ENCODE results near the gene QRFP. TPM values are rescaled to one million over a fixed set of nuclear protein-coding genes. Genes with fewer than 3 reads are reported as not detected.

Gene QRFP
- polyA plus RNA-seq, 1 donor from 2014 or later, result not detected

DNA sequence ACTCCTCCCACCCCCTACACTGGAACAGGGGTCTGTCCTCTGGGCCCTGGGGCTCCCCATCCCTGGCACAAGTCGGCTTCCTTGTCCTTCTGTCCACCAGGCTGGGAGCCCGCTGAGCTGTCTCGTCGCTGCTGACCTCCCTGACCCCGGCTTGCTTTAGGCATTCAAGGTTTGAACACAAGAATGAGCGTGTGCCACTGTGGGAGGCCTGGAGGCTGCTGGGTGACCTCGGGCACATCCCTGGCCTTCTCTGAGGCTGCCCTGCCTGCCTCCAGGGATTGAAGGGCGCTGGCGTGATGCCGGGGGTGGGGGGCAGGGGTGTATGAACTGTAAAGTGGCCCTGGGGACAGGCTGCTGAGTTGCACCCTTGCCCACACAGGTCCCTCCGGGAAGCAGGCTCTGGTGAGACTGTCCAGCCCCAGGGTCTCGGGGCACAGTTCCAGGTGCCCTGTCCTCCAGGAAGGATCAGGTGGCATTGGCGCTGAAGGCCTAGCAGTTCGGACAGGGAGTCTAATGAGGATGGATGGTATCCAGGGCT, 24.2 kb upstream of the QRFP start:
- Histone ChIP-seq H4K20me1 (ENCODE audit: insufficient read depth) (no peaks in the 10 kb centered on the region), H3K4me3 (ENCODE audit: low read length) (no peak overlapping the region), H3F3A (ENCODE audit: insufficient read depth, low read length, poor library complexity, severe bottlenecking) (no peaks in the 10 kb centered on the region), H3K27me3 (ENCODE audit: insufficient read depth, low read depth, low read length) (no peaks in the 10 kb centered on the region), H3K9me3 (ENCODE audit: low read length) (no peaks in the 10 kb centered on the region), H3K9ac (ENCODE audit: low read length) (peak overlapping the region; percentile 27), H3K9me2 (ENCODE audit: insufficient read depth, low read length) (no peaks in the 10 kb centered on the region), H3K4me2 (ENCODE audit: low read length) (no peak overlapping the region), H2AFZ (ENCODE audit: low read depth, low read length) (no peak overlapping the region), H3K79me2 (replicated peaks; ENCODE audit: insufficient read depth, low read length) (no peaks in the 10 kb centered on the region), H3K27ac (ENCODE audit: low read length) (no peak overlapping the region), H3K36me3 (ENCODE audit: insufficient read depth, low read length) (no peaks in the 10 kb centered on the region)
- TF ChIP-seq TAF1 (IDR thresholded peaks at IDR 0.05; ENCODE audit: low read depth), result no peak
- TF ChIP-seq EZH2 (IDR thresholded peaks at IDR 0.05; ENCODE audit: borderline replicate concordance, insufficient read depth, low read length, poor library complexity, severe bottlenecking), result no peak
- TF ChIP-seq, protein P1, sequence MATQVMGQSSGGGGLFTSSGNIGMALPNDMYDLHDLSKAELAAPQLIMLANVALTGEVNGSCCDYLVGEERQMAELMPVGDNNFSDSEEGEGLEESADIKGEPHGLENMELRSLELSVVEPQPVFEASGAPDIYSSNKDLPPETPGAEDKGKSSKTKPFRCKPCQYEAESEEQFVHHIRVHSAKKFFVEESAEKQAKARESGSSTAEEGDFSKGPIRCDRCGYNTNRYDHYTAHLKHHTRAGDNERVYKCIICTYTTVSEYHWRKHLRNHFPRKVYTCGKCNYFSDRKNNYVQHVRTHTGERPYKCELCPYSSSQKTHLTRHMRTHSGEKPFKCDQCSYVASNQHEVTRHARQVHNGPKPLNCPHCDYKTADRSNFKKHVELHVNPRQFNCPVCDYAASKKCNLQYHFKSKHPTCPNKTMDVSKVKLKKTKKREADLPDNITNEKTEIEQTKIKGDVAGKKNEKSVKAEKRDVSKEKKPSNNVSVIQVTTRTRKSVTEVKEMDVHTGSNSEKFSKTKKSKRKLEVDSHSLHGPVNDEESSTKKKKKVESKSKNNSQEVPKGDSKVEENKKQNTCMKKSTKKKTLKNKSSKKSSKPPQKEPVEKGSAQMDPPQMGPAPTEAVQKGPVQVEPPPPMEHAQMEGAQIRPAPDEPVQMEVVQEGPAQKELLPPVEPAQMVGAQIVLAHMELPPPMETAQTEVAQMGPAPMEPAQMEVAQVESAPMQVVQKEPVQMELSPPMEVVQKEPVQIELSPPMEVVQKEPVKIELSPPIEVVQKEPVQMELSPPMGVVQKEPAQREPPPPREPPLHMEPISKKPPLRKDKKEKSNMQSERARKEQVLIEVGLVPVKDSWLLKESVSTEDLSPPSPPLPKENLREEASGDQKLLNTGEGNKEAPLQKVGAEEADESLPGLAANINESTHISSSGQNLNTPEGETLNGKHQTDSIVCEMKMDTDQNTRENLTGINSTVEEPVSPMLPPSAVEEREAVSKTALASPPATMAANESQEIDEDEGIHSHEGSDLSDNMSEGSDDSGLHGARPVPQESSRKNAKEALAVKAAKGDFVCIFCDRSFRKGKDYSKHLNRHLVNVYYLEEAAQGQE (IDR thresholded peaks at IDR 0.05; ENCODE audit: borderline replicate concordance), result no peak
- no peak for TF ChIP-seq EP300 (conservative IDR thresholded peaks at IDR 0.05; ENCODE audit: poor library complexity, severe bottlenecking)
- TF ChIP-seq CTCF (IDR thresholded peaks at IDR 0.05; ENCODE audit: poor library complexity, severe bottlenecking), result no peak
- TF ChIP-seq MXI1 (conservative IDR thresholded peaks at IDR 0.05; ENCODE audit: poor library complexity, severe bottlenecking), result no peak
- no peak for TF ChIP-seq RAD21 (conservative IDR thresholded peaks at IDR 0.05)
- no peak for TF ChIP-seq POLR2AphosphoS5 (IDR thresholded peaks at IDR 0.05)
- no peak for TF ChIP-seq SMC3 (conservative IDR thresholded peaks at IDR 0.05; ENCODE audit: poor library complexity)

GRCh38 chr9:130920233-130920632, 23.6 kb upstream of the QRFP start:
- Histone ChIP-seq H2AFZ (ENCODE audit: low read depth, low read length) (no peak overlapping the region), H3K27me3 (ENCODE audit: insufficient read depth, low read depth, low read length) (no peaks in the 10 kb centered on the region), H3K9ac (ENCODE audit: low read length) (no peak overlapping the region), H3K36me3 (ENCODE audit: insufficient read depth, low read length) (no peaks in the 10 kb centered on the region), H3K9me3 (ENCODE audit: low read length) (no peaks in the 10 kb centered on the region), H3K4me3 (ENCODE audit: low read length) (no peak overlapping the region), H3F3A (ENCODE audit: insufficient read depth, low read length, poor library complexity, severe bottlenecking) (no peaks in the 10 kb centered on the region), H4K20me1 (ENCODE audit: insufficient read depth) (no peaks in the 10 kb centered on the region), H3K9me2 (ENCODE audit: insufficient read depth, low read length) (no peaks in the 10 kb centered on the region), H3K79me2 (replicated peaks; ENCODE audit: insufficient read depth, low read length) (no peaks in the 10 kb centered on the region), H3K4me2 (ENCODE audit: low read length) (no peak overlapping the region), H3K27ac (ENCODE audit: low read length) (no peak overlapping the region)
- TF ChIP-seq POLR2AphosphoS5 (IDR thresholded peaks at IDR 0.05), result no peak
- no peak for TF ChIP-seq SMC3 (conservative IDR thresholded peaks at IDR 0.05; ENCODE audit: poor library complexity)
- TF ChIP-seq CTCF (IDR thresholded peaks at IDR 0.05; ENCODE audit: poor library complexity, severe bottlenecking), result no peak
- TF ChIP-seq EZH2 (IDR thresholded peaks at IDR 0.05; ENCODE audit: borderline replicate concordance, insufficient read depth, low read length, poor library complexity, severe bottlenecking), result no peak
- TF ChIP-seq, protein P1 (IDR thresholded peaks at IDR 0.05; ENCODE audit: borderline replicate concordance), result no peak
- no peak for TF ChIP-seq TAF1 (IDR thresholded peaks at IDR 0.05; ENCODE audit: low read depth)
- no peak for TF ChIP-seq MXI1 (conservative IDR thresholded peaks at IDR 0.05; ENCODE audit: poor library complexity, severe bottlenecking)
- TF ChIP-seq RAD21 (conservative IDR thresholded peaks at IDR 0.05), result no peak
- no peak for TF ChIP-seq EP300 (conservative IDR thresholded peaks at IDR 0.05; ENCODE audit: poor library complexity, severe bottlenecking)

Data from neural cell (in vitro differentiated cells).